SK-N-SH (cell line): ENCODE data around the gene EP400. TPM values are rescaled to one million over a fixed set of nuclear protein-coding genes. Genes with fewer than 3 reads are reported as not detected.

Experiments
- CTCF ChIA-PET: fragments of 300-600, 350-600 bp; formaldehyde crosslinking; extraction: SDS; loops from one replicate; lab custom pipeline; 2021; lab: Yijun Ruan, JAX
- POLR2A ChIA-PET: fragments of 350-600 bp; sonication (Branson Sonifier 250); formaldehyde crosslinking; extraction: SDS; loops from one replicate; lab custom pipeline; 2020; ENCODE audit warnings: antibody characterized with exemption, inconsistent platforms; lab: Yijun Ruan, JAX
- DNase-seq: peaks from one replicate; pipeline ENCODE4 v3.0.0; 2012
- H2AFZ ChIP-seq: fragments of 200-600 bp; sonication (generic); 2 replicates; pipeline ENCODE4 v1.8.1; 2016; ENCODE audit warnings: antibody characterized with exemption, mild to moderate bottlenecking, low read depth
- H3F3A ChIP-seq: fragments of 200-600 bp; sonication (generic); replicated peaks from 2 replicates; pipeline ENCODE3; 2016; ENCODE audit warnings: antibody characterized with exemption, mild to moderate bottlenecking; ENCODE audit not compliant: insufficient read depth
- H3K27ac ChIP-seq, 2 experiments: fragments of 200-500 bp in 1 of 2; fragments of 200-600 bp in 1 of 2; sonication (Bioruptor generic) in 1 of 2; sonication (generic), shearing (Covaris generic) in 1 of 2; 2 replicates each; pipeline versions ENCODE4 v1.5.1 to v1.6.1; 2014 to 2016; ENCODE audit warnings: low read depth in 2 of 2, inconsistent platforms in 1 of 2, low read length in 1 of 2, mild to moderate bottlenecking in 1 of 2, mixed read lengths in 1 of 2
- H3K27me3 ChIP-seq: fragments of 200-600 bp; sonication (generic), shearing (Covaris generic); 2 replicates; pipeline ENCODE4 v1.6.1; 2016; ENCODE audit warnings: mixed run types; ENCODE audit not compliant: insufficient read depth
- H3K36me3 ChIP-seq, 2 experiments: fragments of 200-500 bp in 1 of 2; fragments of 200-600 bp in 1 of 2; sonication (Bioruptor generic) in 1 of 2; sonication (generic) in 1 of 2; replicated peaks in 1 of 2; 2 replicates each; pipeline versions ENCODE3 to v1.5.1; 2014 to 2016; ENCODE audit warnings: low read length in 1 of 2, mild to moderate bottlenecking in 1 of 2; ENCODE audit not compliant: insufficient read depth in 2 of 2, control insufficient read depth in 1 of 2
- H3K4me1 ChIP-seq, 2 experiments: fragments of 200-500 bp in 1 of 2; fragments of 200-600 bp in 1 of 2; sonication (Bioruptor generic) in 1 of 2; sonication (generic), shearing (Covaris generic) in 1 of 2; 2 replicates each; pipeline versions ENCODE4 v1.5.1 to v1.6.1; 2014 to 2016; ENCODE audit warnings: low read depth in 1 of 2, low read length in 1 of 2, mixed run types in 1 of 2; ENCODE audit not compliant: insufficient read depth in 2 of 2, control insufficient read depth in 1 of 2
- H3K4me2 ChIP-seq: fragments of 200-600 bp; sonication (generic), shearing (Covaris generic); 2 replicates; pipeline ENCODE4 v1.6.1; 2017; ENCODE audit warnings: mixed run types
- H3K4me3 ChIP-seq, 2 experiments: fragments of 200-500 bp in 1 of 2; fragments of 200-600 bp in 1 of 2; sonication (Bioruptor generic) in 1 of 2; sonication (generic), shearing (Covaris generic) in 1 of 2; 2 replicates each; pipeline versions ENCODE4 v1.5.1 to v1.8.1; 2014 to 2016; ENCODE audit warnings: low read depth in 2 of 2, inconsistent platforms in 1 of 2, low read length in 1 of 2, mild to moderate bottlenecking in 1 of 2, mixed read lengths in 1 of 2, moderate library complexity in 1 of 2
- H3K79me2 ChIP-seq: fragments of 200-600 bp; sonication (generic); 2 replicates; pipeline ENCODE4 v1.8.1; 2017; ENCODE audit warnings: mild to moderate bottlenecking; ENCODE audit not compliant: insufficient read depth
- H3K9ac ChIP-seq: fragments of 200-600 bp; sonication (generic); 2 replicates; pipeline ENCODE4 v1.6.1; 2017; ENCODE audit warnings: mixed run types
- H3K9me2 ChIP-seq: fragments of 200-600 bp; sonication (generic); 2 replicates; pipeline ENCODE4 v1.6.1; 2017; ENCODE audit warnings: mixed run types
- H3K9me3 ChIP-seq: fragments of 200-600 bp; sonication (generic); 2 replicates; pipeline ENCODE4 v1.6.1; 2017; ENCODE audit warnings: mixed run types, mild to moderate bottlenecking, moderate library complexity
- H4K20me1 ChIP-seq: fragments of 200-600 bp; sonication (generic); 2 replicates; pipeline ENCODE4 v1.6.1; 2017; ENCODE audit warnings: mild to moderate bottlenecking, mixed run types; ENCODE audit not compliant: insufficient read depth
- ELF1 ChIP-seq: IDR thresholded peaks from 2 replicates; pipeline ENCODE4 v1.4.0; 2012
- EZH2phosphoT487 ChIP-seq: fragments of 200-600 bp; sonication (generic); IDR thresholded peaks from 2 replicates; pipeline ENCODE4 v1.6.1; 2017; ENCODE audit warnings: low read depth, mixed run types, mild to moderate bottlenecking, antibody characterized with exemption, moderate library complexity, borderline replicate concordance
- FOSL2 ChIP-seq: IDR thresholded peaks from 2 replicates; pipeline ENCODE4 v1.4.0; 2012; ENCODE audit warnings: low read depth, mild to moderate bottlenecking, moderate library complexity, borderline replicate concordance
- FOXJ3 ChIP-seq: sonication (generic); formaldehyde crosslinking; IDR thresholded peaks from 2 replicates; pipeline ENCODE4 v1.5.1; 2020; ENCODE audit warnings: mild to moderate bottlenecking, missing genetic modification reagents
- FOXM1 ChIP-seq: IDR thresholded peaks from 2 replicates; pipeline ENCODE4 v1.4.0; 2012; ENCODE audit warnings: low read depth, mild to moderate bottlenecking
- GATA2 ChIP-seq: sonication (generic); formaldehyde crosslinking; IDR thresholded peaks from 2 replicates; pipeline ENCODE4 v1.5.0; 2020; ENCODE audit warnings: mild to moderate bottlenecking, missing genetic modification reagents
- JUND ChIP-seq: IDR thresholded peaks from 2 replicates; pipeline ENCODE4 v1.4.0; 2012
- MEF2A ChIP-seq: IDR thresholded peaks from 2 replicates; pipeline ENCODE4 v1.4.0; 2012; ENCODE audit warnings: low read depth, borderline replicate concordance
- NFIC ChIP-seq: IDR thresholded peaks from 2 replicates; pipeline ENCODE4 v1.4.0; 2012; ENCODE audit warnings: borderline replicate concordance
- NRF1 ChIP-seq: IDR thresholded peaks from 2 replicates; pipeline ENCODE4 v1.6.1; 2012; ENCODE audit warnings: low read depth, mild to moderate bottlenecking, low read length
- POLR2AphosphoS5 ChIP-seq: IDR thresholded peaks from 2 replicates; pipeline ENCODE4 v1.6.1; 2012; ENCODE audit warnings: low read depth, low read length
- RAD21 ChIP-seq: IDR thresholded peaks from 2 replicates; pipeline ENCODE4 v1.6.1; 2012; ENCODE audit warnings: mild to moderate bottlenecking, low read length
- RFX5 ChIP-seq: IDR thresholded peaks from 2 replicates; pipeline ENCODE4 v1.6.1; 2012; ENCODE audit warnings: mild to moderate bottlenecking, improper control_type of control experiment, low read length
- RXRA ChIP-seq: IDR thresholded peaks from 2 replicates; pipeline ENCODE4 v1.4.0; 2012; ENCODE audit warnings: low read depth, mild to moderate bottlenecking, borderline replicate concordance
- SIN3A ChIP-seq: IDR thresholded peaks from 2 replicates; pipeline ENCODE4 v1.6.1; 2012; ENCODE audit warnings: low read depth, mild to moderate bottlenecking, low read length, moderate library complexity, borderline replicate concordance
- SMC3 ChIP-seq: IDR thresholded peaks from 2 replicates; pipeline ENCODE4 v1.6.1; 2012; ENCODE audit warnings: low read depth, low read length, improper control_type of control experiment
- YY1 ChIP-seq: IDR thresholded peaks from 2 replicates; pipeline ENCODE4 v1.4.0; 2012; ENCODE audit warnings: low read depth, mild to moderate bottlenecking
- WGBS: methylation state at CpG from one replicate; pipeline ENCODE4 v1.1.6; 2017; ENCODE audit warnings: low lambda C conversion rate; 5-methylcytosine and 5-hydroxymethylcytosine counted together
- polyA plus RNA-seq, 3 experiments: library from polyadenylated mRNA; depleted of rRNA; stranded (reverse); fragments of >200 nt; gene quantifications; 2 replicates each; pipeline ENCODE4 v1.2.3, GENCODE V29; 2012
- TF ChIP-seq, protein P1 (sequence below): fragments of 200-600 bp; sonication (generic); IDR thresholded peaks from 2 replicates; pipeline ENCODE4 v1.6.1; 2017; ENCODE audit warnings: antibody characterized with exemption, mild to moderate bottlenecking, moderate library complexity
- TF ChIP-seq, protein P2 (sequence below): fragments of 150-350 bp; IDR thresholded peaks from 2 replicates; pipeline ENCODE4 v1.6.1; 2017; ENCODE audit warnings: antibody characterized with exemption, low read length, low read depth, borderline replicate concordance

Gene EP400
- polyA plus RNA-seq, 1 of the 3 experiments (the other 2 are of a cell fraction): 7.0 TPM

DNA sequence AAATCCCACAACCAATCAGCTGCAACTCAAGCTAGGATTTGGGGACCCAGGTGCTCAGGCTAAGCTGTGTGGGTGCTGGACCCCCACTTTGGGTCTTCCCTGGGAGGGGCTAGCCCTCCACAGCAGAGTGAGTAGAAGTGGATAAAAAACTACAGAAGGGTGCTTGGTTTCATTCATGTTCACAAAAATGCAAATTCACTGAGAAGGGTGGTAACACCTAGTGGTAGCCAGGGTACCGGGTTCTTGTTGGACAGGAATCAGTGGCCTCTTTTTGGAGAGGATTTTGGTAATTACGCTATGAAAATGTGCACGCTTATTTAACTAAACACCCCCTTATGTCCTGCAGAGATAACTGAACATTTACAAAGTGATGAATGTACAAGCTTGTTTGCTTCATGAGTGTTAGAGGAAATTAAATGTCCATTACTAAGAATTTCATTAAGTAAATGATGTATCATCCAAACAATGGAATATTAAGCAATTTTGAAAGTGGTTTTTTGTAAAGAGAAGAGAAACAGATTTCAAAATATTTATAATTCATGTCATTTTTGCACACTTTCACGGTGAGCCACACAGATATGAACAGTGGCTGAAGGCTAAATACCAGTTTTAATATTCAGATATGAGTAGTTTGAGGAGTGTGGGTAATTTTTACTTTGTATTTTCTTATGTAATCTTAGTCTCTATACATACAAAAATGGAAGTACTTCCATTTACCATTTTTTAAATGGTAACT lies 116.0 kb downstream of the EP400 start (continued):
- no peak for TF ChIP-seq FOSL2
- TF ChIP-seq JUND: no peak

DNA sequence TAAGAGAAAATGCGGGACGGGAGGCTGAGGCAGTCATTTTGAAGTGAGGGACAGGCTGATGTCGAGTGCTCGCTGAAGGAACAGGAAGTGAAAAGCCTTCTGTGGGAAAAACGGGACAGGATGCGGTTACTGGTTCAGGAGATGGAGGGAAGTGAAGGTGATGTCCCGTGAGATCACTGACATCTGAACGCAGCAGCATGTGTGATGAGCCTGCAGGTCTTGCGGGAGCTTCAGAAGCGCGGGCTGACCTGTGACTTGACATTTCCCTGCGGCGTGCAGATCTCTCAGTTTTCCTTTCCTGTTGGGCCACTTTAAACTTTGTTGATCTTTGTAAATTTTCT lies 116.6 kb downstream of the EP400 start:
- H3K79me2 ChIP-seq: no peaks in the 10 kb centered on the region
- DNase-seq: no peak
- H4K20me1 ChIP-seq: no peaks in the 10 kb centered on the region
- no peaks in the 10 kb centered on the region for H3K9me2 ChIP-seq
- no peak overlapping the region for H3K4me2 ChIP-seq
- H3K4me1 ChIP-seq: no peaks in the 10 kb centered on the region; a peak in 1 of 4 replicates
- ChIA-PET POLR2A (no interaction called here), CTCF (no interaction called here)
- no peak overlapping the region for H3K4me3 ChIP-seq
- WGBS: 93% methylated on average over 13 of the region's 13 CpGs
- peaks cover 24 to 88% of the 10 kb centered on the region in 2 experiments for H3K36me3 ChIP-seq
- no peaks in the 10 kb centered on the region for H3F3A ChIP-seq
- no peak overlapping the region for H3K27ac ChIP-seq
- no peak overlapping the region for H3K9ac ChIP-seq
- TF ChIP-seq JUND (no peak), ELF1 (no peak), FOXJ3 (no peak), EZH2phosphoT487 (no peak), POLR2AphosphoS5 (no peak), SIN3A (no peak), SMC3 (no peak), FOSL2 (no peak), RAD21 (no peak), RFX5 (no peak)
- TF ChIP-seq, protein P1, sequence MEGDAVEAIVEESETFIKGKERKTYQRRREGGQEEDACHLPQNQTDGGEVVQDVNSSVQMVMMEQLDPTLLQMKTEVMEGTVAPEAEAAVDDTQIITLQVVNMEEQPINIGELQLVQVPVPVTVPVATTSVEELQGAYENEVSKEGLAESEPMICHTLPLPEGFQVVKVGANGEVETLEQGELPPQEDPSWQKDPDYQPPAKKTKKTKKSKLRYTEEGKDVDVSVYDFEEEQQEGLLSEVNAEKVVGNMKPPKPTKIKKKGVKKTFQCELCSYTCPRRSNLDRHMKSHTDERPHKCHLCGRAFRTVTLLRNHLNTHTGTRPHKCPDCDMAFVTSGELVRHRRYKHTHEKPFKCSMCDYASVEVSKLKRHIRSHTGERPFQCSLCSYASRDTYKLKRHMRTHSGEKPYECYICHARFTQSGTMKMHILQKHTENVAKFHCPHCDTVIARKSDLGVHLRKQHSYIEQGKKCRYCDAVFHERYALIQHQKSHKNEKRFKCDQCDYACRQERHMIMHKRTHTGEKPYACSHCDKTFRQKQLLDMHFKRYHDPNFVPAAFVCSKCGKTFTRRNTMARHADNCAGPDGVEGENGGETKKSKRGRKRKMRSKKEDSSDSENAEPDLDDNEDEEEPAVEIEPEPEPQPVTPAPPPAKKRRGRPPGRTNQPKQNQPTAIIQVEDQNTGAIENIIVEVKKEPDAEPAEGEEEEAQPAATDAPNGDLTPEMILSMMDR: no peak
- no peaks in the 10 kb centered on the region for H3K27me3 ChIP-seq
- no peaks in the 10 kb centered on the region for H3K9me3 ChIP-seq
- H2AFZ ChIP-seq: no peak overlapping the region

GRCh38 chr12:132066749-132067148 lies 117.0 kb downstream of the EP400 start:
- Histone ChIP-seq H3K4me1 (no peaks in the 10 kb centered on the region; a peak in 1 of 4 replicates), H3K27me3 (no peaks in the 10 kb centered on the region), H3K9ac (no peak overlapping the region), H2AFZ (no peak overlapping the region), H4K20me1 (no peaks in the 10 kb centered on the region), H3K4me2 (no peak overlapping the region), H3K9me2 (no peaks in the 10 kb centered on the region), H3K27ac (no peak overlapping the region), H3K9me3 (no peaks in the 10 kb centered on the region), H3K36me3 (peaks cover 24 to 89% of the 10 kb centered on the region in 2 experiments), H3K4me3 (no peak overlapping the region), H3K79me2 (no peaks in the 10 kb centered on the region), H3F3A (no peaks in the 10 kb centered on the region)
- no peak for TF ChIP-seq RFX5
- TF ChIP-seq GATA2 (CRISPR knock-in tag): no peak
- no peak for TF ChIP-seq NFIC
- TF ChIP-seq NRF1: no peak
- TF ChIP-seq FOXM1: no peak
- TF ChIP-seq EZH2phosphoT487: no peak
- TF ChIP-seq RXRA: no peak
- TF ChIP-seq YY1: no peak
- TF ChIP-seq SIN3A: no peak
- TF ChIP-seq, protein P2, sequence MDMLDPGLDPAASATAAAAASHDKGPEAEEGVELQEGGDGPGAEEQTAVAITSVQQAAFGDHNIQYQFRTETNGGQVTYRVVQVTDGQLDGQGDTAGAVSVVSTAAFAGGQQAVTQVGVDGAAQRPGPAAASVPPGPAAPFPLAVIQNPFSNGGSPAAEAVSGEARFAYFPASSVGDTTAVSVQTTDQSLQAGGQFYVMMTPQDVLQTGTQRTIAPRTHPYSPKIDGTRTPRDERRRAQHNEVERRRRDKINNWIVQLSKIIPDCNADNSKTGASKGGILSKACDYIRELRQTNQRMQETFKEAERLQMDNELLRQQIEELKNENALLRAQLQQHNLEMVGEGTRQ: no peak
- no peak for TF ChIP-seq MEF2A
- CTCF ChIA-PET: no interaction called here
- DNase-seq: no peak
- POLR2A ChIA-PET: no interaction called here
- WGBS: 94% methylated on average over 14 of the region's 23 CpGs
